ENCODE data around the gene RIMKLB.
"Not testable (repeated sequence)": the region's sequence is repeated elsewhere in the genome, so short reads cannot be mapped to it uniquely, and the experiment has no call there.

The RIMKLB gene

DNA sequence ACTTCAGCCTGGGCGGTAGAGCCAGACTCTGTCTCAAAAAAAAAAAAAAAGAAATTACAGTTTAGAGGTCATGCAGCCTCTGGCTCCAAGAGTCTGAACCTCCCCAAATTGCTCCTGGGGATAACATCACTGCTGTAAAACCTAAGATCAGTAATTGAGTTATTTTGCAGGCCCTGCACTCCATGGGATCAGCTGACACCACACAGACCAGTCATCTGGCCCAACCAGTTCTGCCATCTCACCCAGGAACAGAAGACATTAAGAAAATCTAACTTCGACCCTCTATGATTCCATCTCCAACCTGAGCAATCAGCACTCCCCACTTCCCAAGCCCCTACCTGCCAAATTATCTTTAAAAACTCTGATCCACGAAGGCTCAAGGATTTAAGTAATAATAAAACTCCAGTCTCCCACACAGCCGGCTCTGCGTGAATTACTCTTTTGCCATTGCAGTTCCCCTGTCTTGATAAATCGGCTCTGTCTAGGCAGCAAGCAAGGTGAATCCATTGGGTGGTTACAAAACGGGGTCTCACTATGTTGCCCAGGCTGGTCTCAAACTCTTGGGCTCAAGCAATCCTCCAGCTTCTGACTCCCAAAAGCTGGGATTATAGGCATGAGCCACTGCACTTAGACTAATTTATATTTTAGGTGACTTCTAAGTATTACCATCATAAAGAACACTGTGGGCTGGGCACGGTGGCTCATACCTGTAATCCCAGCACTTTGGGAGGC is 123.1 kb downstream of the RIMKLB start:
- not testable (repeated sequence) for DNase-seq

DNA sequence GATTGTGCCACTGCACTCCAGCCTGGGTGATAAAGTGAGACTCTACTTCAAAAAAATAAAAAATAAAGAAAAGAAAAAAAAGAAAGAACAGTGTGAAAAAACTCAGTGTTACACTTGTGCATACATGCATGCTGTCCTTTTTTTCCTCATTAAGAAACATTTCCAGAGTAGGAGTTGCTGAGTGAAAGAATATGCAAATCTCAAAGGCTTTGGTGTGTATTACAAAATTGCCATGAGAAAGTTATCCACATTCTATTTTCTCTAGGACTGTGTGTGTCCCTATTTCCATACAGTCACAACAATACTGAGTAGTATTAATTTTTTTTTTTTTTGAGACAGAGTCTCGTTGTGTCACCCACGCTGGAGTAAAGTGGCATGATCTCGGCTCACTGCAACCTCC is 123.8 kb downstream of the RIMKLB start:
- DNase-seq: no peak

DNA sequence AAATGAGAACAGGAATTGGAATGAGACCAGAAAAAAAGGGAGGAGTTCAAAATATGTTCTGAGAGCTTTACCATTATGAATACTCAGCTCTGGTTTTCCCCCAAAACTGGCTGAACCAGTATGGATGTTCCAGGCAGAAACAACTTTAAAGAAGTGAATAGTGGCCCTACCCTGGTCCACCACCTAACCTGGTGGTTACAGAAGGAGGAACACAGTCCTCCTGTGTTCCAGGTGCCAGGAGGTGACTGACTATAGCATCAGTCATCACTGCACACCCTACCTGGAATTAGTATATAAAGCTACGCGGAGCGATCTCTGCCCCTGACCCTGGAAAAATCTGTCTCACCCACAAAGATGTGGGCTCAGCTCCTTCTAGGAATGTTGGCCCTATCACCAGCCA is 124.5 kb downstream of the RIMKLB start, which contains the start of gene A2ML1:
TSS of gene A2ML1 (plus strand) at position 324 of the 400 bp plus-strand sequence. CDS start at position 355, 31 bp downstream.
- DNase-seq: no peak

DNA sequence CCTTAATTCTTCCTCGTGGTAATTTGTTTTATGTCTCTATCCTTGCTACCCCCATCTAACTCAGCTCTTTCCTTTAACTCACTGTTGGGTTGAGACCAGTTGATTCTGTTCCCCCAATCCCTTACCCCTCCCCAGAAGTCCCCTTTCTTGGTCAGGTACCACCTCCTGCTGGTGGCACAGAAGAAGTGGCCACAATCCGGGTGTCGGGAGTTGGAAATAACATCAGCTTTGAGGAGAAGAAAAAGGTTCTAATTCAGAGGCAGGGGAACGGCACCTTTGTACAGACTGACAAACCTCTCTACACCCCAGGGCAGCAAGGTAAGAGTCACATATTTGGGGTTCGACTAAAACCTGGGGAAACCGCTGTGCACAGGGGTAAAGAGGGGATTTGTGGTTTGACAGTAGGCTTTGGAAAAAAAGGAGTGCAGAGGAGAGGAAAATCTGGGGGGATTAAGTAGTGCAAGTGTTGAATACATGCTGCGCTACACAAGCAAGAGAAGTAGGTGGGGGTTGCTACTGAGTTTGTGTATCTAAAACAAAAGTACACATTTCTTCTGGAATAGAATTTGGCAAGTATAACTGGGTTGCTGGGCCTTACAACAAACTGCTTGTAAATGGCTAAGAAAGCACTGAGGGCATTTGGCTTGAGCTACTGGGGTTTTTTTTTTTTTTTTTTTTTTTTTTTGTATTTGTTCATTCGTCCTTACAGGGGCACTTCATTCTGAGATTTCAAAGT is 125.9 kb downstream of the RIMKLB start:
- no peak for DNase-seq

DNA sequence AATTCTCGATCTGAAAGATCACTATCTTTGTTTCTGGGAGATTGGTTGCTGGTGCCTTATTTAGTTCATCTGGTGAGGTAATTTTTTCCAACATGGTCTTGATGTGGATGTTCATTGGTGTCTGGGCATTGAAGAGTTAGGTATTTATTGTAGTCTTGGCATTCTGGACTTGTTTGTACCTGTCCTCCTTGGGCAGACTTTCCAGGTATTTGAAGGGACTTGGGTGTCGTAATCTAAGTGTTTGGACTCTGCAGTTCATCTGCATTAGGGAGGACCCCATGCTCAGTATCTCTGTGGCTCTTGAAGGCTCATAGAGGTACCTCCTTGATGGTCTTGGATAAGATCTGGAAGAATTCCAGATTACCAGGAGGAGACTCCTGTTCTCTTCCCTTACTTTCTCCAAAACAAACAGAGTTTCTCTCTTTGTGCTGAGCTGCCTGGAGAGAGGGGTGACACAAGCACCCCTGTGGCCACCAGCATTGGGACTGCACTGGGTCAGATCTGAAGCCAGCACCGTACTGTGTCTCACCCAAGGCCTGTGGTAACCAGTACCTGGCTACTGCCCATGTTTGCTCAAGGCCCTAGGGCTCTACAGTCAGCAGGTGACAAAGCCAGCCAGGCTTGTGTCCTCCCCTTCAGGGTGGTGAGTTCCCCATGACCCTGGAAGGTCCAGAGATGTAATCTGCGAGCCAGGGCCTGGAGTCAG is 129.9 kb downstream of the RIMKLB start:
- DNase-seq: no peak

DNA sequence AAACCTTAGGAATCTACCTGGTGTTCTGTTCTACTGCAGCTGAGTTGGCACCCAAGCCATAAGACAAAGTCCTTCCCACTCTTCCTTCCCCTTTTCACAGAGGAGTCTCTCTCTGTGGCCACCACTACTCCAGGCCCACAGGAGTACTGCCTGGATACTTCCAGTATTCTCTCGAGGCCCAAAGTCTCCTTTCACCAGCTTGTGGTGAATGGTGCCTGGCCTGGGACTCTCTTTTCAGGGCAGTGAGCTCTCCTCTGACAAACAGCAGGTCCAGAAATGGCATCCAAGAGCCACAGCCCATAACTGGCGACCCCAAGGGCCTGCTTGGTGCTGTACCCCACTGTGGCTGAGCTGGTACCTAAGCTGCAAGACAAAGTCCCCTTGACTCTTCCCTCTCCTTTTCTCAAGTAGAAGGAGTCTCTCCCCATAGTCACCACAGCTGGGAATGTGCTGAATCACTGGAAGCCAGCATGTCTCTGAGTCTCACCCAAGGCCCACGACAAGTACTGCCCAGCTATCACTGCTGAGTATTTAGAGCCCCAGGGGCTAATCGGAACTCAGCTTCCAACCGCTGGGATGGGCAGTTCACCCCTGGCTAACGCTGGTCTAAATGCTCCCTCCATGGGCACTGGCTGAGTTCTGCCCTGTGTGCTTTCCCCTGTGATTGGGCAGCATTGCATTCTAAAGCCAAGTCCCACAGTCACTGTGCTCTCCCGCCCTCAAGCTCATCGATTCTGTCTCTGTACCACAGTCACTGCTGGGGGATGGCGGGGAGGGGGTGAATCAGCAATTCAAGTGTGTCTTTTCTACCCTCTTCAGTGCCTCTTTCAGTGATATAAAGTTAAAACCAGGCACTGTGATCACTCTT is 130.7 kb downstream of the RIMKLB start:
- no peak for DNase-seq

DNA sequence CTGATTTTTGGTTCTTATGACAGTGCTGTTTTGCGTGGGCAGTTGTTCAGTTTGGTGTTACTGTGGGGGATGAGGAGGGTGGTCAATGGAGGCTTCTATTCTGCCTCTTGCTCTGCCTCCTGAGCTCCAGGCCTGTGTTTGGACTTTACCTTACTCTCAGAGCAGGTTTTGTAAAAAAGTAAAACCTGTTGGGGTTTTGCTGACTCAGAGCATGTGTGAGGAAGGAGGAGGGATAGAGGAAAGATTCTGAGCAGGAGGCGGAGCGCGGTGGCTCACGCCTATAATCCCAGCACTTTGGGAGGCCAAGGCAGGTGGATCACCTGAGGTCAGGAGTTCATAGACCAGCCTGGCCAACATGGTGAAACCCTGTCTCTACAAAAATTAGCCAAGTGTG is 131.3 kb downstream of the RIMKLB start:
- no peak for DNase-seq

DNA sequence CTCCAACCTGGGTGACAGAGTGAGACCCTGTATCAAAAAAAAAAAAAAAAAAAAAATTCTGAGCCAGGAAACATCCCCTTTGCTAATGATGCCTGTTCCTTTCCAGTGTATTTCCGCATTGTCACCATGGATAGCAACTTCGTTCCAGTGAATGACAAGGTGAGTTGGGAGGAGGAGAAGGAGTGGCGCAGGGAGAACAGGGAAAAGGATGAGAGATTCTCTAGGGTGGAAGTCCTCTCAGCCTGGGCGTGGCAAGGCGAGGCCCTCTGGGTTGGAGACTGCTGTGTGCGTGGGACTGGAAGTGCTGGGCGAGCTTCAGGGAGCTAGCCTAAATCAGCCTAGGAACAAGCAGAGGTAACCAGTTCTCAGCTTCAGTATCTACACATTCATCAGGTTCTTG is 131.8 kb downstream of the RIMKLB start:
- no peak for DNase-seq

DNA sequence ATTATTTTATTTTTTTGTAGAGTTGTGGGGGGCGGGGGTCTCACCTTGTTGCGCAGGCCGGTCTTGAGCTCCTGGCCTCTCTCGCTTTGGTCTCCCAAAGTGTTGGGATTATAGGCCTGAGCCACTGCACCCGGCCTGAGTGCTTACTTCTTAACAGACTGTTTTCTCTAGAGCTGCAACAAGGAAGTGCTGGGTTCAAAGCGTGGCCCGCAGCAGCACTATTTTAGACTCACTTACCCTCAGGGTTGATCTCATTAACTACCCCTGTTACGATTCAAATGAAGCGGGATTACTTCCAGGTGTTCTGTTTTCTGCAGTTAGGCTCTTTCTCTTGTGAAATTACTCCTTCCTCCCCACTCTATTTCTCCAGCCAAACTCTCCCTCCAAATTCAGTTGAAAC is 133.3 kb downstream of the RIMKLB start:
- no peak for DNase-seq

DNA sequence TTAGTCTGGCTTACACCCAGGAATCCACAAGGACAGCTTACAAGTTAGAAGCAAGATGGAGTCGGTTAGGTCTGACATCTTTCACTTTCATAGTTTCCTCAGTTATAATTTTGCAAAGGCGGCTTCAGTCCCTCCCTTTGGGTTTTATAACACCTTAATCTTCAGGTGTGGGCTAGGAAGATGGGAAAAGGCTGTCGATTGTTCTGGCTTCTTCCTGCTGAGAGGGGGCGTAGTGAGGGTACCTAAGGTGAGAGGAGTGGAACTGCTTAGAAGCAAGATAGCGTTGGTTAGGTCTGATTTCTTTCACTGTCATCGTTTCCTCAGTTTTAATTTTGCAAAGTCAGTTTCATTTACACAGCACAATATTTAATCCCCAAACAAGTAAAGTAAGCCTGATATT is 134.7 kb downstream of the RIMKLB start:
- DNase-seq: no peak

All from NCI-H1092 (cell line).